ENCODE results near the gene MYO9A.

GRCh38 chr15:72082176-72082575 lies 35.8 kb downstream of the MYO9A start:
- TF ChIP-seq GATA2 (IDR thresholded peaks at IDR 0.05; ENCODE audit: low read depth, low read length) (no peak), GATA3 (IDR thresholded peaks at IDR 0.05; ENCODE audit: low read depth, low read length) (no peak)

Measured in SH-SY5Y (cell line).